HG03135 (cell line): Measurements from ENCODE around the gene ABCC1.
"Not testable (repeated sequence)": the region's sequence is repeated elsewhere in the genome, so short reads cannot be mapped to it uniquely, and the experiment has no call there.

Source experiments
- ATAC-seq: cut with Tn5 transposase; IDR thresholded peaks from one replicate; pipeline ENCODE4 v1.9.1; 2021; ENCODE audit warnings: mild to moderate bottlenecking, moderate library complexity; ENCODE audit not compliant: unreplicated experiment

The ABCC1 gene

GRCh38 chr16:15966836-15967546 is 17.6 kb downstream of the ABCC1 start:
- ATAC-seq: no peak

DNA sequence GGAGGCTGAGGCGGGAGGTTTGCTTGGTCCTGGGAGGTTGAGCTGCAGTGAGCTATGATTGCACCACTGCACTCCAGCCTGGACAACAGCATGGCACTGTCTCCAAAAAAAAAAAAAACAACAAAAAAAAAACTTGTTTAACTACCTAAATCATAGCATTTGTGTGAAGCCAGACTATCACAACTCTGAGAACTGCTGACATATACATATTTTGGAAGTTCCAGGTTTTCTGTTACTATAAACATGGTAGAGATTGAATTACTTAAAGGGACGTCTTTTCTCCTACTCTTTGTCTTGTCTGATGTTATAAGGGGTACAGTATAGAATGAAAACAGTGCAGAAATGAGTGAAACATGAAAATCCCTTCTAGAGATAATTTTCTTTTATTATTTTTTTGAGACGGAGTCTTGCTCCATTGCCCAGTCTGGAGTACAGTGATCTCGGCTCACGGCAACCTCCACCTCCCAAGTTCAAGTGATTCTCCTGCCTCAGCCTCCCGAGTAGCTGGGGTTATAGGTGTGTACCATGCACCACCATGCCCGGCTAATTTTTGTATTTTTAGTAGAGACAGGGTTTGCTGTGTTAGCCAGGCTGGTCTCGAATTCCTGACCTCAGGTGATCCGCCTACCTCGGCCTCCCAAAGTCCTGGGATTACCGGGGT is 18.4 kb downstream of the ABCC1 start:
- no peak for ATAC-seq

GRCh38 chr16:15970202-15970601 is 20.8 kb downstream of the ABCC1 start:
- ATAC-seq: no peak

DNA sequence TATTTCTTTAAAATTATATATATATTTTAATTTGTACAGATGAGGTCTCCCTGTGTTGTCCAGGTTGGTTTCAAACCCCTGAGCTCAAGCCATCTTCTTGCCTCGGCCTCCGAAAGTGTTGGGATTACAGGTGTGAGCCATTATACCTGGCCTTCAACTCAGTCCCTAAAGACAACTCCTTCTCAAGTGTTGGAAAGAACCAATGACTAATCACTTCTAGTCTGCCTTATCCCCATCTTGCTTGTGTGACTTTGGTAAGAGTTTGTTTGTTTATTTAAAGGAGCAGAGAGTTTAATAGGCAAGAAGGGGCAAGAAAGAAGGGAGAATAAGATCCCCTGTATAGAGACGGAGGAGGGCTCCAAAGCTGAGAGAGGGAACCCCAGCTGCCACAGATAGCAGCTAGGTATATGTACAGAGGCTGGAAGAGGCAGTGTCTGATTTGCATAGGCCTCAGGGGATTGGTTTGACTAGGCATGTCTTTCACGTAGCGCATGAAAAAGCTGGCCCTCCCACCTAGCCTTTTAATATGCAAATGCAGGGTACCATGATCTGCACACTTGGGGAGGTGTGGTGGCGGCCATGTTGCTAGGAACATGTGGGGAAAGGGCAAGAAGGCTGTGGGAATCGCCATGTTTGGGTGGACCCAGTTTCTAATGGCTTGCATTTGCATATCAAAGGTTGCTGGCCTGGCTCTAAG is 21.5 kb downstream of the ABCC1 start:
- no peak for ATAC-seq

DNA sequence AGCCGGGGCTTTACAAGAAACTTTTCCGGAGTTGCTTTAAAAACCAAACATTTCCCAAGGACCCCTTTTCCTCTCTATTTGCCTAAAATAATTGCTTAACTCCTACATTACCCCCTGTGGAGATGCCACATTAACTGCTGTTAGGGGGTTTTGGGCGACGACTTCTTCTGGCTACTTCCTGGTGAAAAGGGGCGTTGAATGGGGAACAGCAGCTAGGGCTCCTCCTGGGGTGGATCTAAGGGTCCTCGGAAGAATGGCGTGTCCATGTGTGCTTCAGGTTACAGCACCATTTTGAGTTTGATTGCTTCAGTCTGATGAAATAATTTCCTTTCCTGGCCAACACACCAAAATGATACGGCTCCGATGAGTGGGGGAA is 22.0 kb downstream of the ABCC1 start:
- no peak for ATAC-seq

DNA sequence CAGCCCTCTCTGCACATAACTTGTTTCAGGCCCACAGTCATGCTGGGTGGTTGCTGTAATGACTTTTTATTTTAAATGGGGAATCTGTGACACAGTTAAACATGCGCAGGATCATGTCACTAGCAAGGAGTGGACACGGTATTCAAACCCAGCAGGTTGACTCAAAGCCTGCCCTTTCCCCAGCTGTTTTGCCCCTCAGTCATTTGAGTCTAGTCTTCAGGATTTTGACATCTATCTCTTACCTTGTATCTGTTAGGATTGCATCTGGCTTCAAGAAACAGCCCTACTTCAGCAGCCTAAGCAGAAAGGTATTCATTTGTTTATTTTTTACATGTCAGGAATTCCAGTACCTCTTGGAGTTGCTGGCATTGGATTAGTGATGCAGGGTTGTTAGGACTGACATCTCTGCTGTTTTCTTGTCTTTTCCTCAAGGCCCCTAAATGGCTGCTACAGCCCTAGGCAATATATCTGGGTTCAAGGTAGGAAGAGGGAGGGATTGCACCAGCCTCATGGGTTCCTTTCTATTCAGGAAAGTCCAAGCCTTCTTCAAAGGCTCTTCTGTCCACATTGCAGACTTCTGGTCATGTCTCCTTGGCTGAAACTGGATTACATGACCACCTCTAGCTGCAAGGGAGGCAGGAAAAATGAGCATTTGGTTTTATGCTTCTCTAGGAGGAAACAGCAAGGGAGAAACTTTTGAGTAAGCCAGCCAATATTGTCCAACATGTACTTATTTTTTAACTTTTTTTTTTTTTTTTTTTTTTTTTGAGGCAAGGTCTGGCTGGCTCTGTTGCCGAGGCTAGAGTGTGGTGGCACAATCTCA is 22.8 kb downstream of the ABCC1 start:
- no peak for ATAC-seq

GRCh38 chr16:15973421-15973820 is 24.0 kb downstream of the ABCC1 start:
- no peak for ATAC-seq

GRCh38 chr16:15974057-15974456 is 24.6 kb downstream of the ABCC1 start:
- ATAC-seq: no peak

DNA sequence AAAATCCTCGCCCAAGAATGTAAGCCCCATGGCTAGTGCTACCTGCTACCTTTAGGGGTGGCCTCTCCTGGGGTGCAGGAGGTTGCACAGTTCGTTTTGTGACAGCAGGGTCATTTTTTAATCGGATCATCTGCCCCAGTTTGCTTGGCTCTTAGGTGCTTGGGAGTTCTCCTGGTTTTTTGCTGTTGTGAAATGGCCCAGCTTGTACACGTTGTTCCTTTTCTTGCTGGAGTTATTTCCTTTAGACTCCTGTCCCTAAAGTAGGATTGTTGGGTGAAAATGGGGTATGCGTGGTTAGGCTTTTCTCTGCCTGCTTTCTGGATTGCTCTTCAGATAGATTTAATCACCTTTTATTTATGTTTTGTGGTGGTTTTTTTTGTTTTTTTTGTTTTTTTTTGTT is 25.8 kb downstream of the ABCC1 start:
- no peak for ATAC-seq

DNA sequence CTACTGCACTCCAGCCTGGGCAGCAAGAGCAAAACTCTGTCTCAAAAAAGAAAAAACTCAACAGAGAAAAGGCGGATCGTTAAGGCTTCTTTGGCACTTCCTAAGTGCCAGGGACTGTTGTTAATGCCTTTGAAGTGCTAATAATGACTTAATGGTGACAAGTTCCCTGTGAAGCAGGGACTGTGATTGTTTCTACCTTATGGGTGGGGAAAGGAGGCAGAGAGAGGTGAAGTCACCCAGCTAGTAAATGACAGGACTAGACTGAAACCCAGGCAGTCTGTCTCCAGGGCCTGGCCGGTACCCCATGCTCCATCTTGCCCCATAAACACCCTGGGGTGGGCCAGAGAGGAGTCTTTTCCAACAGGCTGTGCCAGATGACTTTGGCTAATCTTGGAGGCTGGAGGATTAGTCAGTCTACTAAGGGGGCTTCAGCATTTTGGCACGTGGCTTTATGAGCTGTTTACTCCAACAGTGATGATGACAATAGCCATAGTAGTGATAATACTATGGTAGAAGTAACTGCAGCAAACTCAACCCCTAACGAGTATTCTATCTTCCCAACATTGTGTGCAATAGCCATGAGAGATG is 26.9 kb downstream of the ABCC1 start:
- no peak for ATAC-seq

DNA sequence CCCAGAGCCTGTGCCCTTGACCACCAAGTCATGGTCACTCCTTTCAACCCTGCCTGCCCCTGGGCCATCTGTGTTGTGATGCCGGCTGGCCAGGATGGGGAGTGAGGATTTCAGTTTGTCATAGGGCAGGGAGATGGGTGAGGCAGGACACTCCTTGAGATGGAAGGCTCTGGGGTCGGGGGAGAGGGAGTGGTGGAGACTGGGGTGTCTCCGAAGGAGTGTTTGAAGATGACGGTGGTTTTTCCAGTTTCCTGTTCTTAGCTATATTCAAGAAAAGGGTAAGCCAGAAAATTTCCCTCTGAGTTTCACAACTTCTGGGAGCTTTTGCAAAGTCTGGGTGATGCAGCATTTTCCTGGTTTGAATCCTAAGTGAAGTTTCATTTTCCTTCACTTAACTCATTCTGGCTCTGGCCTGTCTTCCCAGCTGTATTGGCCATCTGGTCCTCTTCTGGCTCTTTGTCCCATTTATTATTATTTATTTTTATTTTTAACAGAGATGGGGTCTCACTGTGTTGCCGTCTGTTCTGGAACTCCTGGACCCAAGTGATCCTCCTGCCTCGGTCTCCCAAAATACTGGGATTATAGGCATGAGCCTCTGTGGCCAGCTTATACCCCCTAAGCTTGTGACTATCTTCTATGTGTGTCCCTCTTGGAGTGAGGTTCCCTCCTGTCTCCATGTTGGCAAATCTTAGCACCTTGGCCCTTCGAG is 27.7 kb downstream of the ABCC1 start:
- ATAC-seq: no peak

DNA sequence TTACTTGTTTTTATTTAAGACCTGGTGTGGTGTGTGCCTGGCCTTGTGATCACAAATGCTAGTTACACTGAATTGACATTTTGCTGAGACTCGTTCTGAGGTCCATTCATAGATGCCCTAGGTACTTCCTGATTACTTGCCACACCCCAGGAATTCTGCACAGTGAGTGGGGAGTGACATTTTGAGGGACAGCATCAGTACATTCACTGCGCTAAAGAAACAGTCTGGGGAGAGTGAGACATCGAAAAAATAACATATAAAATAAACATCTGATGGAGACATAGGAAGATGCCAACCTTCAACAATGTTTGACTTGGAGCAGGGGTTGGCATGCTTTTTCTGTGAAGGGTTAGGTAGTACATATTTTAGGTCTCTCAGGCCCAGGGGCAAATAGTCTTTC is 30.4 kb downstream of the ABCC1 start:
- no peak for ATAC-seq

GRCh38 chr16:15980329-15980728 is 30.9 kb downstream of the ABCC1 start:
- no peak for ATAC-seq

- no peak for ATAC-seq
Measured at GRCh38 chr16:15981382-15981781, 32.0 kb downstream of the ABCC1 start.

DNA sequence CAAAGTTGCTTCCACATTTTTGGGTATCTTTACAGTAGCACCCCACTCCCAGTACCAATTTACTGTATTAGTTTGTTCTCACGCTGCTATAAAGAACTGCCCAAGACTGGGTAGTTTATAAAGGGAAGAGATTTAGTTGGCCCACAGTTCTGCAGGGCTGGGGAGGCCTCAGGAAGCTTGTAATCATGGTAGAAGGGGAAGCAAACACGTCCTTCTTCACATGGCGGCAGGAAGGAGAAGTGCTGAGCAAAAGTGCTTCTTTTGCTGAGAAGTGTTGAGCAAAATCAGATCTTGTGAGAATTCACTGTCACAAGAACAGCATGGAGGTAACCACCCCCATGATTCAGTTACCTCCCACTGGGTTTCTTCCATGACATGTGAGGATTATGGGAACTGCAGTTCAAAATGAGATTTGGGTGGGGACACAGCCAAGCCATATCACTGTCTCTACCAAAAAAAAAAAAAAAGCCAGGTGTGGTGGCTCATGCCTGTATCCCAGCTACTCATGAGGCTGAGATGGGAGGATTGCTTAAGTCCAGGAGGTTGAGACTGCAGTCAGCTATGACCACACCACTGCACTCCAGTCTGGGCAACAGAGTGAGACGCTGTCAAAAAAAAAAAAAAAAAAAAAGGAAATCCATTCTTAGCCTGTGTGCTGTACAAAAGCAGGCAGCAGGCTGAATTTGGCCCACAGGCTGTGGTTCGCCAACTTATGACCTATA is 32.9 kb downstream of the ABCC1 start:
- ATAC-seq: not testable (repeated sequence)

DNA sequence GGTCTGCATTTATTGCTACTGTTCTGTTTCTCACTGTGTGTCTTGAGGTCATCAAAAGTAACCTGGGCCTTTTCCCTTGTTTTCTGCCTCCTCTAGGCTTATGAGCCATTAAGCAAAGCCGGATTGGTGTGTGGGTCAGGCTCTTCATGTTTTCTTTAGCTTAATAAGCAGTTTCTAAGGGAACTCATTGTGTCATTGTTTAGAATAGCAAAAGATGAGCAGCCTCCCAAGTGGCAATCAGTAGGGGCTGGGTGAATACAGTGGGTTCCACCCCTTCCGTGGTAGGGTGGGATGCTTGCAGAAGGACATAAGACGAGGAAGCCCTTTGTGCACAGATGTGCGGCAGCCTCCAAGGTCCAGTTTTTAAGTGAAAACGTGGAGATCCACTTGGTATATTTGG is 34.5 kb downstream of the ABCC1 start:
- no peak for ATAC-seq

DNA sequence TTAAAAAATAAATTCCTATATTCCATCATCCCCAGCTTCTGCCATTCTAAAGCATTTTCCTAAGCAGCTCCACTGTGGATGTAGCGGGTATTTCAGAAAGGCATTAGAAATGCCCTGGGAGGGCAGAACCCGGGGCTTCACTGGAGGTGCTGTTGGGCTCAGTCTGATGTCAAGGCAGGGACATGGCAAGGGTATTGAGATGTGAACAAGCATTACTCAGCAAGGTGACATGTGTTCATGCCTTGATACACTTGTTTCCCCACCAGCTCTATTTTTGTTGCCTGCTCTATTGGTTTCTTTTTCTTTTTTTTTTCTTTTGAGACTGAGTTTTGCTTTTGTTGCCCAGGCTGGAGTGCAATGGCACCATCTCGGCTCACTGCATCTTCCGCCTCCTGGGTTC is 35.7 kb downstream of the ABCC1 start:
- ATAC-seq: no peak

- ATAC-seq: no peak
Measured at GRCh38 chr16:15986261-15986660, 36.8 kb downstream of the ABCC1 start.

DNA sequence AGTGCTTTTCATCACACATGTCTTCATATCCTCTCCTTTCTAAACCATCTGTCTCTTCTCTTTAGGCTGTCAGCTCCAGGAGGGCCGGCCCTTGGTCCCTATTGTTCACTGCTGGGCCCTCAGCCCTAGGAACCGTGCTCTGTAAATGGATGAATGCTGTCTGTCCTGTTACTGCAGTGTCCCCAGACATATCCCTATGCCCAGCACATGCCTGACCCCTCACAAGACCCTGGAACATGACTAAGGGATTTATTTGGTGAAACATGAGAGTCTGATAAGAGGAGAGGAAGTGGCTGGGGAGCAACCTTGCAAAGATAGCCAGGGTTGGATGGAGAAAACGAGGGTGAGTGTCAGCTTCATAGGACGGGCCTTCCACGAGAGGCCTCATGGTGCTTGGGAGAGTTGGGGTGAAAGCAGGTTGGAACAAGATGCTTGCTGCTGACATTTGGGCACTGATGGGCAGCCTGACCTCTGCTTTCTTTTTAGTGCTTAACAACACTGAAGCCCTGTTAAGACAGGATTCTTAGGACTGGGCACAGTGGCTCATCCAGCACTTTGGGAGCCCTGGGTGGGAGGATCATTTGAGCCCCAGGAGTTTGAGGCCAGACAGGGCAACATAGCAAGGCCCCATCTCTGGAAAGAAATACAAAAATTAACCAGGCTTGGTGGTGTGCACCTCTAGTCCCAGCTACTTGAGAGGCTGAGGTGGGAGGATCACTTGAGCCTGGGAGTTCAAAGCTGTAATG is 39.0 kb downstream of the ABCC1 start:
- no peak for ATAC-seq
